Colonic mucosa (tissue), 4 donors: ENCODE results near the gene KIF19. TPM values are rescaled to one million over a fixed set of nuclear protein-coding genes. Genes with fewer than 3 reads are reported as not detected.
A peak's percentile ranks its signal among the peaks of the same experiment; 100 is the strongest.

Experiments used
- DNase-seq: peaks from one replicate; pipeline ENCODE4 v3.0.0-alpha.2; 2020
- H3K27ac ChIP-seq: fragments of 200-600 bp; one replicate; pipeline ENCODE4 v1.8.0; 2021
- H3K27me3 ChIP-seq: fragments of 200-600 bp; one replicate; pipeline ENCODE4 v1.8.0; 2021
- H3K36me3 ChIP-seq: fragments of 200-600 bp; one replicate; pipeline ENCODE4 v1.8.0; 2021
- H3K4me1 ChIP-seq: fragments of 200-600 bp; one replicate; pipeline ENCODE4 v1.8.0; 2021; ENCODE audit warnings: mild to moderate bottlenecking
- H3K4me3 ChIP-seq: fragments of 200-600 bp; one replicate; pipeline ENCODE4 v1.8.0; 2021
- H3K9ac ChIP-seq, 2 donors: one replicate each; pipeline ENCODE4 v1.7.0; 2013; ENCODE audit warnings: control low read depth in 2 of 2, low read depth in 2 of 2, low read length in 2 of 2
- H3K9me3 ChIP-seq: fragments of 200-600 bp; one replicate; pipeline ENCODE4 v1.8.0; 2021
- intact Hi-C: fragments of 100-400 bp; cut with DNase I; formaldehyde crosslinking; loops from one replicate; pipeline ENCODE4 v1.14.1; 2022
- total RNA-seq, 2 donors: library from RNA; stranded (reverse); fragmentation: NEBNext Ultra II Directional in 1 of 2; extraction: Animal tissue kit (Norgen Biotek cat#: 25700) in 1 of 2; gene quantifications; one replicate each; pipeline ENCODE4 v1.2.1, GENCODE V29; 2021
- TF ChIP-seq, protein P1 (sequence below): fragments of 200-600 bp; IDR thresholded peaks from one replicate; pipeline ENCODE4 v1.8.0; 2022; ENCODE audit warnings: antibody characterized with exemption, mild to moderate bottlenecking
- donor health status: healthy.
- donor health status: DM: no; HTN: no; CAD: no.
- donor health status: DM: no; HTN: no; CAD: no.

The KIF19 gene
- total RNA-seq, 2 donors from 2014 or later: 2.6 to 3.2 TPM

DNA sequence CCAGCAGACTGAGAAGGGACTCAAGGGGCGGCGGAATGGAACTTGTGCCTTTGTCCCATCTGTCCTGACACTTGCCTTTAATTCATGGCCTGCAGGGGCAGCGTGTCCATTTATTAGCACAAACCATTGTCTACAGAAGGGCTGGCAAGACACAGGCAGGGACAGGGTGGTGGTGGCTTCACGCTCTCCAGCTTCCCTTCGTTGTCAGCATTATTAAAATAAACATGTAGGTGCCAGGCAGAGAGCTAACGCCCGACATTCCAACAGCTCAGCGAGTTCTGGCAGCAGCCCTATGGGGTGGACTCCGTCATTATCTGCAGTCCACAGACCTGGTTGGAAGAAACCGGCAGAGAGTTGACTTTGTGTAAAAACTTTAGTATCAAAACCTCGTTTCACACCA lies 35.7 kb upstream of the KIF19 start:
- intact Hi-C loops: no loop called here
- TF ChIP-seq, protein P1, sequence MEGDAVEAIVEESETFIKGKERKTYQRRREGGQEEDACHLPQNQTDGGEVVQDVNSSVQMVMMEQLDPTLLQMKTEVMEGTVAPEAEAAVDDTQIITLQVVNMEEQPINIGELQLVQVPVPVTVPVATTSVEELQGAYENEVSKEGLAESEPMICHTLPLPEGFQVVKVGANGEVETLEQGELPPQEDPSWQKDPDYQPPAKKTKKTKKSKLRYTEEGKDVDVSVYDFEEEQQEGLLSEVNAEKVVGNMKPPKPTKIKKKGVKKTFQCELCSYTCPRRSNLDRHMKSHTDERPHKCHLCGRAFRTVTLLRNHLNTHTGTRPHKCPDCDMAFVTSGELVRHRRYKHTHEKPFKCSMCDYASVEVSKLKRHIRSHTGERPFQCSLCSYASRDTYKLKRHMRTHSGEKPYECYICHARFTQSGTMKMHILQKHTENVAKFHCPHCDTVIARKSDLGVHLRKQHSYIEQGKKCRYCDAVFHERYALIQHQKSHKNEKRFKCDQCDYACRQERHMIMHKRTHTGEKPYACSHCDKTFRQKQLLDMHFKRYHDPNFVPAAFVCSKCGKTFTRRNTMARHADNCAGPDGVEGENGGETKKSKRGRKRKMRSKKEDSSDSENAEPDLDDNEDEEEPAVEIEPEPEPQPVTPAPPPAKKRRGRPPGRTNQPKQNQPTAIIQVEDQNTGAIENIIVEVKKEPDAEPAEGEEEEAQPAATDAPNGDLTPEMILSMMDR: no peak

DNA sequence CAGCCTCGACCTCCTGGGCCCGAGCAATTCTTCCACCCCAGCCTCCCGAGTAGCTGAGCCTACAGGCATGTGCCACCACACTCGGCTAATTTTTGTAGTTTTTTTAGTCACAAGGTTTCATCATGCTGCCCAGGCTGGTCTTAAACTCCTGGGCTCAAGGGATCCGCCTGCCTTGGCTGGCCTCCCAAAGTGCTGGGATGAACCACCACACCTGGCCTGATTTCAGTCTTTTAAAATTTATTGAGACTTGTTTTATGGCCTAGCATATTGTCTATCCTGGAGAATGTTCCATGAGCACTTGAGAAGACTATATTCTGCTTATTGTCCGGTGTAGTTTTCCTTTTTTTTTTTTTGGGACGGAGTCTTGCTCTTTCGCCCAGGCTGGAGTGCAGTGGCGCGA lies 33.5 kb upstream of the KIF19 start:
- no peaks in the 10 kb centered on the region for H3K27me3 ChIP-seq
- intact Hi-C loops: no loop called here

More for the DNA sequence above, 35.7 kb upstream of the KIF19 start:
- Histone ChIP-seq H3K4me1 (no peaks in the 10 kb centered on the region), H3K4me3 (no peak overlapping the region), H3K9me3 (no peaks in the 10 kb centered on the region), H3K9ac (no peak overlapping the region), H3K36me3 (no peaks in the 10 kb centered on the region), H3K27ac (no peak overlapping the region), H3K27me3 (no peaks in the 10 kb centered on the region)
- no peak for DNase-seq

DNA sequence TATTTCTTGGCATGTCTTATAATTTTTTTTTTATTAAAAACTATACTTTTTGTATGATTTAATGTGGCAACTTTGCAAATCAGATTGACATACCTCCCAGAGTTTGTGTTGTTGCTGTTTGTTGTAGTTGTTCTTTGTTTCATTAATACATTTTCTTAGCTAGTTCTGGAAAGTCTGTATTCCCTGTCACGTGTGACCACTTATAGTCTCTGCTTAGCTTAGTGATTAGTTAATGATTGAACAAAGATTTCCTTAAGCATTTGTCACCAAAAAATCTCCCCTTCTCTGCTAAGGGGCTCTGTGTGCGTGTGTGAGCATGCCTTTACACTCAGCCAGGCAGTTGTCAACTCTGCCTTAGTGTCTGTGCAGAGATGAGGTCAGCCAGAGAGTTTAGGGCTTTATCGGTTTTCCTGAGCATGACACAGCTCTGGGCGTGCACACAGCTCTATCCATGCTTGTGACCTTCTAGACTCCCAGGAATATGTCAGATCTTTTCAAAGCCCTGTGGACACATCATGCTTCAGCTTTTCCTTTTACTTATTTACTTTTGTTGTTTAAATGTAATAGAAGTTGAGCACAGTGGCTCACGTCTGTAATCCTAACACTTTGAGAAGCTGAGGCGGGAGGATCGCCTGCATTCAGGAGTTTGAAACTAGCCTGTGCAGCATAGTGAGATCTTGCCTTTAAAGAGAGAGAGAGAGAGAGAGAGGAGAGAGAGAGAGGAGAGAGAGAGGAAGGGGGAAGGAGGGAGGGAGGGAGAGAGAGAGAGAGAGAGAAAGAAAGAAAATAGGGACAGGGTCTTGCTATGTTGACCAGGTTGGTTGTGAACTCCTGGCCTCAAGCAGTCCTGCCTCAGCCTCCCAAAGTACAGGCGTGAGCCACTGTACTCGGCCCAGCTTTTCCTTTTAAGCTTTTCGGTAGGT lies 30.1 kb upstream of the KIF19 start:
- H3K9ac ChIP-seq: no peak overlapping the region
- DNase-seq: no peak
- no peak overlapping the region for H3K27ac ChIP-seq
- H3K4me3 ChIP-seq: no peak overlapping the region
- intact Hi-C loops: loop anchor here (5.0 kb wide), 1 partner anchor 84 kb away; the partner anchor contains the start of gene TTYH2
- H3K4me1 ChIP-seq: no peaks in the 10 kb centered on the region
- no peaks in the 10 kb centered on the region for H3K27me3 ChIP-seq
- no peaks in the 10 kb centered on the region for H3K9me3 ChIP-seq
- no peaks in the 10 kb centered on the region for H3K36me3 ChIP-seq
- TF ChIP-seq, protein P1: no peak

More for the DNA sequence above, 33.5 kb upstream of the KIF19 start:
- no peak for DNase-seq
- H3K4me3 ChIP-seq: no peak overlapping the region
- H3K9ac ChIP-seq: no peak overlapping the region
- no peaks in the 10 kb centered on the region for H3K4me1 ChIP-seq
- no peaks in the 10 kb centered on the region for H3K9me3 ChIP-seq
- H3K27ac ChIP-seq: no peak overlapping the region
- no peaks in the 10 kb centered on the region for H3K36me3 ChIP-seq
- TF ChIP-seq, protein P1: no peak

DNA sequence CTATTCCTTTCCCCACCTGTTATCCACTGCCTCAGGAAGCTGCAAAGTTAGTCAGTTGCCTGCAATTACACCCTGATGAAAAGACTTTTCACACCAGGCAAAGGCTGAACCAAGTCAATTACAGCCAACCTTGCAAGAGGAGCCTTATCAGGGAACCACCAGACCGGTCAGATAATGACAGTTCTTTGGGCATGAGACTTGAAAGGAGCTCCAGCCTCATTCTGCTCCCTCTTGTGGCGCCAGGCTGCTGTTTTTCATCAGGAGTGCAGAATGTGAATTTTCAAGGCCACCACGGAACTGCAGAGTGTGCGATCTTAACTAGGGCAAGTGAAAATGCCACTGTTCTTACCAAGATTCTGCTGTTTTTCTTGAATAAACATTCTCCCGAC lies 29.5 kb upstream of the KIF19 start:
- H3K36me3 ChIP-seq: no peaks in the 10 kb centered on the region
- peak; percentile 40 for DNase-seq
- H3K27ac ChIP-seq: no peak overlapping the region
- intact Hi-C loops: loop anchor here (5.0 kb wide), 1 partner anchor 84 kb away; the partner anchor contains the start of gene TTYH2
- H3K9me3 ChIP-seq: no peaks in the 10 kb centered on the region
- TF ChIP-seq, protein P1: peak; percentile 31
- H3K4me3 ChIP-seq: no peak overlapping the region
- H3K4me1 ChIP-seq: no peaks in the 10 kb centered on the region
- H3K27me3 ChIP-seq: no peaks in the 10 kb centered on the region
- H3K9ac ChIP-seq: no peak overlapping the region

DNA sequence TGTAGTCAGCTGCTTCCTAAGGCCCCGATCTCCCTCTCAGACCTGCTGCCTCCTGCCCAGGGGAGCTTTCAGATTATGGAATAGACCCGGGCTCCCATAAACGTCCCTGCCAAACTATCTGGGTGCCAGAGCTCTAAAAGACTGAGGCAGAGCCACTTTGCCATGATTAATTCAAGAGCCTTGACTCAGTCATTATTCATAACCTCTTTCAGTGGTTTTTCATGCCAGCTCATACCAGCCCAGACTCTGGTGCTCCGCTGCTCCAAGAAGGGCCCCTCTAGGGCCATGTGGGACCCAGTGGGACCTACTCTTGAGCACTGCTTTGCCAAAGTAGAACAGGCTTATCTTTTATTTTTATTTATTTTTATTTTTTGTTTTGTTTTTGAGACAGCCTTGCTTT lies 28.1 kb upstream of the KIF19 start:
- TF ChIP-seq, protein P1: no peak
- H3K9me3 ChIP-seq: no peaks in the 10 kb centered on the region
- H3K9ac ChIP-seq: no peak overlapping the region
- H3K4me3 ChIP-seq: no peak overlapping the region
- intact Hi-C loops: loop anchor here (5.0 kb wide), 1 partner anchor 86 kb away; the partner anchor contains the start of gene TTYH2
- no peak for DNase-seq
- H3K4me1 ChIP-seq: no peaks in the 10 kb centered on the region
- H3K27ac ChIP-seq: no peak overlapping the region
- H3K36me3 ChIP-seq: no peaks in the 10 kb centered on the region
- H3K27me3 ChIP-seq: no peaks in the 10 kb centered on the region
